GM18870 (cell line): ENCODE measurements around the gene GPR18.
"Not testable (repeated sequence)": the region's sequence is repeated elsewhere in the genome, so short reads cannot be mapped to it uniquely, and the experiment has no call there.

ENCODE experiments used
- ATAC-seq: cut with Tn5 transposase; IDR thresholded peaks from one replicate; pipeline ENCODE4 v1.9.1; 2021; ENCODE audit warnings: moderate library complexity; ENCODE audit not compliant: unreplicated experiment

GPR18 gene

GRCh38 chr13:99231721-99232120, 26.5 kb downstream of the GPR18 start:
- ATAC-seq, result no peak

- no peak for ATAC-seq
These were observed 27.2 kb downstream of the GPR18 start for GRCh38 chr13:99230991-99231390.

- not testable (repeated sequence) for ATAC-seq
These were observed 27.6 kb downstream of the GPR18 start for GRCh38 chr13:99230588-99230987.

GRCh38 chr13:99228737-99229691, 29.2 kb downstream of the GPR18 start:
- peak; percentile 95 for ATAC-seq

- ATAC-seq, result no peak
These were observed 30.1 kb downstream of the GPR18 start for GRCh38 chr13:99227909-99228688.

- no peak for ATAC-seq
These were observed 30.8 kb downstream of the GPR18 start for GRCh38 chr13:99227331-99227900.

- ATAC-seq, result no peak
These were observed 31.7 kb downstream of the GPR18 start for GRCh38 chr13:99226513-99226912.

- no peak for ATAC-seq
These were observed 33.1 kb downstream of the GPR18 start for GRCh38 chr13:99225078-99225477.

- no peak for ATAC-seq
These were observed 34.2 kb downstream of the GPR18 start for GRCh38 chr13:99224021-99224420.

- ATAC-seq, result no peak
These were observed 34.6 kb downstream of the GPR18 start for GRCh38 chr13:99223587-99223986.

GRCh38 chr13:99221567-99222239, 36.5 kb downstream of the GPR18 start:
- ATAC-seq, result no peak

- ATAC-seq, result no peak
These were observed 37.8 kb downstream of the GPR18 start for GRCh38 chr13:99220199-99220935.

- peak; percentile 46 for ATAC-seq
These were observed 39.2 kb downstream of the GPR18 start for GRCh38 chr13:99218969-99219368.

GRCh38 chr13:99218545-99218944, 39.6 kb downstream of the GPR18 start:
- ATAC-seq, result no peak

- ATAC-seq, result no peak
These were observed 40.1 kb downstream of the GPR18 start for GRCh38 chr13:99218126-99218525.

GRCh38 chr13:99217461-99218110, 40.6 kb downstream of the GPR18 start:
- ATAC-seq, result no peak

- no peak for ATAC-seq
These were observed 42.9 kb downstream of the GPR18 start for GRCh38 chr13:99215184-99215830.

GRCh38 chr13:99214731-99215130, 43.4 kb downstream of the GPR18 start:
- no peak for ATAC-seq

GRCh38 chr13:99214232-99214631, 43.9 kb downstream of the GPR18 start:
- ATAC-seq, result peak; percentile 61
